ENCODE results near the gene FOXE1. TPM values are rescaled to one million over a fixed set of nuclear protein-coding genes. Genes with fewer than 3 reads are reported as not detected.

The FOXE1 gene
- total RNA-seq, 4 donors from 2014 or later = 7.1 to 17.4 (median 12.4) TPM

DNA sequence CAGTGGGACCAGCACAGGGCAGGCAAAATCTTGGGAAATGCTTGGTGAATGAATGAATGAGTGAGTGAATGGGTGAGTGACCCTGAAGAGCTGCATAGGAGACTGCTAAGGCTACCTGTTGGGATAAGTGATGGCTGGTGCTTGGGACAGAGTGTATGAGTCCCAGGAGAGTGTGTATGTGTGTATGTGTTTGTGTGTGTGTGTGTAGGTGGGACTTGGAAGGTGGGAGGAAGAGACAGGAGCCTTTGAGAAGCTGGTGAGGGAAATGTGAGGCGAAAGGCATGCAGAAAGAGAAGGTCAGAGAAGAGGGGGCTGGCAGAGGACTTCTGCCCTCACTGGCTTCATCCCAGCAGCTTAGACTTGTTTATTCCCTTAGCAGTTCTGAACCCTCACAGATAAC, 33.3 kb upstream of the FOXE1 start:
- TF ChIP-seq CTCF (IDR thresholded peaks at IDR 0.05) = no peak
- TF ChIP-seq POLR2A (IDR thresholded peaks at IDR 0.05) = no peak
- no peak overlapping the region for H3K27ac ChIP-seq
- H3K4me1 ChIP-seq = no peaks in the 10 kb centered on the region
- no peaks in the 10 kb centered on the region for H3K9me3 ChIP-seq
- intact Hi-C loops (cut with DNase I) = no loop called here
- DNase-seq = no peak
- 69 to 100% methylated on average over 1 of the region's 1 CpG for WGBS, 2 donors
- peaks cover 0 to 28% (median 0%) of the 10 kb centered on the region in 4 donors for H3K27me3 ChIP-seq
- H3K36me3 ChIP-seq = no peaks in the 10 kb centered on the region
- no peak overlapping the region for H3K4me3 ChIP-seq

DNA sequence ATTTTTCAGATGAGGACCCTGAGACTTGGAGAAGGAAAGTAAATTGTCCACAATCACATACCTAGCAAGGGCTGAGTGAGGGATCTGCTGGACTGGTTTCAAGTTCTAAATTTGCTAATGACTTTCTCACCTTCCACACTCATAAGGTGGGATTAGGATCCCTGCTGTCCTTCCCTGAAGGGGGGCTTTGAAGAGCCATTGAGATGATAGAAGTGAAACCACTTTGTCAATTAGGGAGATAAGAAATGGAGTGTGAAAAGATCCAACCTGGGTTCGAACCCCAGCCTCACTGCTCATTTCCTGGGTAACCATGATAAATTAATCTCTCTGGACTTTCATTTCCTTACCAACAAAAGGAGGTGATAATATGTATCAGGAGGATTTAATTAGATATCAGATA, 32.7 kb upstream of the FOXE1 start:
- WGBS, 2 donors = 29% methylated on average over 1 of the region's 1 CpG

GRCh38 chr9:97830884-97831829, 21.9 kb upstream of the FOXE1 start:
- H3K27ac ChIP-seq = no peak overlapping the region
- H3K4me3 ChIP-seq = no peak overlapping the region
- H3K9me3 ChIP-seq = no peaks in the 10 kb centered on the region
- H3K27me3 ChIP-seq = peaks cover 0 to 13% (median 0%) of the 10 kb centered on the region in 4 donors
- H3K4me1 ChIP-seq = peaks cover 0 to 11% (median 7%) of the 10 kb centered on the region in 3 donors
- no peaks in the 10 kb centered on the region for H3K36me3 ChIP-seq
- intact Hi-C loops (cut with DNase I) = no loop called here
- no peak for DNase-seq
- TF ChIP-seq CTCF (IDR thresholded peaks at IDR 0.05) (no peak), POLR2A (IDR thresholded peaks at IDR 0.05) (no peak)
- 34 to 43% methylated on average over 14 of the region's 15 CpGs for WGBS, 2 donors

More for the DNA sequence above, 32.7 kb upstream of the FOXE1 start:
- peaks cover 0 to 28% (median 0%) of the 10 kb centered on the region in 4 donors for H3K27me3 ChIP-seq
- no peak overlapping the region for H3K4me3 ChIP-seq
- intact Hi-C loops (cut with DNase I) = no loop called here
- TF ChIP-seq CTCF (IDR thresholded peaks at IDR 0.05) = no peak
- DNase-seq = no peak
- no peaks in the 10 kb centered on the region for H3K36me3 ChIP-seq
- H3K27ac ChIP-seq = no peak overlapping the region
- H3K9me3 ChIP-seq = no peaks in the 10 kb centered on the region
- H3K4me1 ChIP-seq = no peaks in the 10 kb centered on the region

GRCh38 chr9:97831843-97832636, 21.0 kb upstream of the FOXE1 start:
- Histone ChIP-seq H3K4me1 (peaks cover 0 to 11% (median 7%) of the 10 kb centered on the region in 3 donors), H3K36me3 (no peaks in the 10 kb centered on the region), H3K4me3 (no peak overlapping the region), H3K9me3 (no peaks in the 10 kb centered on the region), H3K27ac (no peak overlapping the region), H3K27me3 (peaks cover 0 to 20% (median 0%) of the 10 kb centered on the region in 4 donors)
- DNase-seq = no peak
- 63 to 74% methylated on average over 10 of the region's 10 CpGs for WGBS, 2 donors
- intact Hi-C loops (cut with DNase I) = no loop called here
- no peak for TF ChIP-seq POLR2A (IDR thresholded peaks at IDR 0.05)
- no peak for TF ChIP-seq CTCF (IDR thresholded peaks at IDR 0.05)

- Histone ChIP-seq H3K36me3 (no peaks in the 10 kb centered on the region), H3K9me3 (no peaks in the 10 kb centered on the region), H3K27me3 (peaks cover 0 to 53% (median 0%) of the 10 kb centered on the region in 4 donors), H3K27ac (no peak overlapping the region), H3K4me3 (no peak overlapping the region), H3K4me1 (no peaks in the 10 kb centered on the region)
- TF ChIP-seq CTCF (IDR thresholded peaks at IDR 0.05) (no peak), POLR2A (IDR thresholded peaks at IDR 0.05) (no peak)
- DNase-seq = no peak
- intact Hi-C loops (cut with DNase I) = no loop called here
These were observed 12.5 kb upstream of the FOXE1 start for GRCh38 chr9:97840521-97840920.

All from esophagus squamous epithelium (tissue), 5 donors.